HepG2 (cell line): ENCODE data around the gene TAB2. TPM values are rescaled to one million over a fixed set of nuclear protein-coding genes. Genes with fewer than 3 reads are reported as not detected.

Source experiments
- ATF7-NPFF ChIP-seq: sonication (generic); formaldehyde crosslinking; IDR thresholded peaks from 2 replicates; pipeline ENCODE4 v1.8.1; 2023; ENCODE audit warnings: mild to moderate bottlenecking, low read depth, missing genetic modification reagents, moderate library complexity
- BCLAF1 ChIP-seq: fragments of 450-650 bp; IDR thresholded peaks from 2 replicates; pipeline ENCODE4 v1.6.1; 2017; ENCODE audit warnings: mild to moderate bottlenecking
- CSRNP2 ChIP-seq: sonication (generic); formaldehyde crosslinking; conservative IDR thresholded peaks from 2 replicates; pipeline ENCODE4 v1.8.0; 2022; ENCODE audit warnings: low read depth, missing genetic modification reagents
- SCMH1 ChIP-seq: sonication (generic); formaldehyde crosslinking; IDR thresholded peaks from 2 replicates; pipeline ENCODE4 v1.9.0; 2021; ENCODE audit warnings: missing genetic modification reagents, mild to moderate bottlenecking, borderline replicate concordance
- SKI ChIP-seq: fragments of 450-650 bp; IDR thresholded peaks from one replicate; pipeline ENCODE4 v1.6.1; 2018; ENCODE audit warnings: mild to moderate bottlenecking; ENCODE audit not compliant: partially characterized antibody
- THAP7 ChIP-seq: sonication (generic); formaldehyde crosslinking; IDR thresholded peaks from 2 replicates; pipeline ENCODE4 v1.8.1; 2023; ENCODE audit warnings: mild to moderate bottlenecking, missing genetic modification reagents
- TP53 ChIP-seq: sonication (generic); formaldehyde crosslinking; conservative IDR thresholded peaks from 2 replicates; pipeline ENCODE4 v1.4.0; 2020; ENCODE audit warnings: missing genetic modification reagents
- ZBTB25 ChIP-seq: IDR thresholded peaks from 2 replicates; pipeline ENCODE4 v1.6.1; 2018; ENCODE audit warnings: missing genetic modification reagents
- ZBTB49 ChIP-seq: sonication (generic); formaldehyde crosslinking; IDR thresholded peaks from 2 replicates; pipeline ENCODE4 v1.4.0; 2020; ENCODE audit warnings: missing genetic modification reagents, borderline replicate concordance
- ZBTB7A ChIP-seq: sonication (generic); formaldehyde crosslinking; IDR thresholded peaks from 2 replicates; pipeline ENCODE4 v1.8.0; 2022; ENCODE audit warnings: mild to moderate bottlenecking, missing genetic modification reagents
- ZNF121 ChIP-seq: sonication (generic); formaldehyde crosslinking; IDR thresholded peaks from 2 replicates; pipeline ENCODE4 v1.5.0; 2020; ENCODE audit warnings: mild to moderate bottlenecking, missing genetic modification reagents
- ZNF350 ChIP-seq: sonication (generic); formaldehyde crosslinking; IDR thresholded peaks from 2 replicates; pipeline ENCODE4 v1.4.0; 2020; ENCODE audit warnings: mild to moderate bottlenecking, low read depth, missing genetic modification reagents, borderline replicate concordance
- ZNF414 ChIP-seq: sonication (generic); formaldehyde crosslinking; IDR thresholded peaks from 2 replicates; pipeline ENCODE4 v1.5.0; 2020; ENCODE audit warnings: missing genetic modification reagents
- ZNF607 ChIP-seq: sonication (generic); formaldehyde crosslinking; IDR thresholded peaks from 2 replicates; pipeline ENCODE4 v1.5.1; 2020; ENCODE audit warnings: missing genetic modification reagents, mild to moderate bottlenecking, borderline replicate concordance
- ZNF614 ChIP-seq: IDR thresholded peaks from 2 replicates; pipeline ENCODE4 v1.6.1; 2018; ENCODE audit warnings: missing biosample characterization, missing genetic modification reagents, inconsistent platforms, borderline replicate concordance
- ZNF746 ChIP-seq: sonication (generic); formaldehyde crosslinking; IDR thresholded peaks from 2 replicates; pipeline ENCODE4 v1.8.0; 2022; ENCODE audit warnings: mild to moderate bottlenecking, missing genetic modification reagents
- ZNF749 ChIP-seq: sonication (generic); formaldehyde crosslinking; IDR thresholded peaks from 2 replicates; pipeline ENCODE4 v1.8.0; 2022; ENCODE audit warnings: mild to moderate bottlenecking, missing genetic modification reagents, moderate library complexity, borderline replicate concordance
- ZNF780A ChIP-seq: sonication (generic); formaldehyde crosslinking; IDR thresholded peaks from 2 replicates; pipeline ENCODE4 v1.8.0; 2022; ENCODE audit warnings: mild to moderate bottlenecking, missing genetic modification reagents, moderate library complexity
- polyA plus RNA-seq, 8 experiments: library from polyadenylated mRNA; depleted of rRNA in 3 of 8; stranded (reverse) in 7 of 8; unstranded in 1 of 8; fragments of >200 nt; fragmentation: Illumina TruSeq in 4 of 8; extraction: Trizol in 4 of 8; gene quantifications; 2 replicates each; pipeline versions ENCODE4 v1.2.1 to v1.2.3, GENCODE V29; 2011 to 2016; ENCODE audit warnings: low read depth in 4 of 8, missing spikeins in 1 of 8, mixed read lengths in 1 of 8; ENCODE audit not compliant: insufficient read depth in 1 of 8
- total RNA-seq, 5 experiments: library from RNA; depleted of rRNA; stranded (reverse); fragments of >200 nt; fragmentation: Illumina TruSeq; extraction: Trizol; gene quantifications; 2 replicates each; pipeline ENCODE4 v1.2.3, GENCODE V29; 2016; ENCODE audit warnings: low read depth in 1 of 5

Gene TAB2
- total and polyA plus RNA-seq, 2 of the 13 experiments (the other 11 are each of a cell fraction or from before 2014, with no cell fraction given), result 23.7 to 50.2 TPM

GRCh38 chr6:149317644-149318571 is at the start of gene TAB2 (continued):
- peak; percentile 14; the same call in 1 of the 2 replicates for TF ChIP-seq ZNF414 (CRISPR knock-in tag)
- no peak for TF ChIP-seq CSRNP2 (CRISPR knock-in tag)
- no peak for TF ChIP-seq ZNF607
- TF ChIP-seq THAP7 (CRISPR knock-in tag), result no peak
- TF ChIP-seq ZBTB49 (CRISPR knock-in tag), result no peak
- TF ChIP-seq SCMH1 (CRISPR knock-in tag), result no peak
- TF ChIP-seq ZNF350 (CRISPR knock-in tag), result 0 out of 2 replicates have a peak, but pooled peaks have one; percentile 9
- TF ChIP-seq ZNF121 (CRISPR knock-in tag), result no peak
- TF ChIP-seq ZBTB7A (CRISPR knock-in tag), result 0 out of 2 replicates have a peak, but pooled peaks have one; percentile 35
- TF ChIP-seq TP53, result no peak
- no peak for TF ChIP-seq BCLAF1
- no peak for TF ChIP-seq ZBTB25 (CRISPR knock-in tag)
- peak; percentile 59 for TF ChIP-seq SKI
- TF ChIP-seq ZNF614 (CRISPR knock-in tag), result no peak
- TF ChIP-seq ZNF780A (CRISPR knock-in tag), result 0 out of 2 replicates have a peak, but pooled peaks have one; percentile 17
- peak; percentile 24; the same call in 1 of the 2 replicates for TF ChIP-seq ATF7-NPFF (CRISPR knock-in tag)
- TF ChIP-seq ZNF749, result no peak
- TF ChIP-seq ZNF746 (CRISPR knock-in tag), result peak; percentile 20; the same call in 1 of the 2 replicates
